Breast epithelium (tissue), 3 donors: ENCODE results near the gene TVP23C.

Source experiments
- CTCF ChIP-seq, 3 donors: fragments of 450-650 bp; IDR thresholded peaks; one replicate each; pipeline ENCODE4 v1.5.1; 2016 to 2017; ENCODE audit warnings: antibody characterized with exemption in 3 of 3, mild to moderate bottlenecking in 3 of 3, moderate library complexity in 3 of 3
- POLR2A ChIP-seq: fragments of 450-650 bp; IDR thresholded peaks from one replicate; pipeline ENCODE4 v1.6.1; 2016; ENCODE audit warnings: antibody characterized with exemption, mild to moderate bottlenecking, moderate library complexity
- POLR2AphosphoS5 ChIP-seq, 3 donors: sonication (generic); formaldehyde crosslinking; IDR thresholded peaks; one replicate each; pipeline ENCODE4 v1.6.1; 2017; ENCODE audit warnings: antibody characterized with exemption in 3 of 3

GRCh38 chr17:15488557-15488956 is 74.7 kb downstream of the TVP23C start:
- TF ChIP-seq CTCF (IDR thresholded peaks at IDR 0.05), result no peak
- no peak for TF ChIP-seq POLR2A
- TF ChIP-seq POLR2AphosphoS5 (IDR thresholded peaks at IDR 0.05), result no peak
